SU-DHL-6 (cell line): ENCODE data around the gene KISS1R.

Source experiments
- EZH2phosphoT487 ChIP-seq: fragments of 200-600 bp; sonication (generic), shearing (Covaris generic); conservative IDR thresholded peaks from 2 replicates; pipeline ENCODE4 v1.6.1; 2018; ENCODE audit warnings: mild to moderate bottlenecking, antibody characterized with exemption, low read length, moderate library complexity, mixed read lengths
- TF ChIP-seq, protein P1 (sequence below): fragments of 200-600 bp; sonication (generic); IDR thresholded peaks from one replicate; pipeline ENCODE4 v1.5.1; 2017; ENCODE audit warnings: antibody characterized with exemption, mild to moderate bottlenecking, low read length, moderate library complexity; ENCODE audit not compliant: insufficient read depth, poor library complexity, severe bottlenecking

DNA sequence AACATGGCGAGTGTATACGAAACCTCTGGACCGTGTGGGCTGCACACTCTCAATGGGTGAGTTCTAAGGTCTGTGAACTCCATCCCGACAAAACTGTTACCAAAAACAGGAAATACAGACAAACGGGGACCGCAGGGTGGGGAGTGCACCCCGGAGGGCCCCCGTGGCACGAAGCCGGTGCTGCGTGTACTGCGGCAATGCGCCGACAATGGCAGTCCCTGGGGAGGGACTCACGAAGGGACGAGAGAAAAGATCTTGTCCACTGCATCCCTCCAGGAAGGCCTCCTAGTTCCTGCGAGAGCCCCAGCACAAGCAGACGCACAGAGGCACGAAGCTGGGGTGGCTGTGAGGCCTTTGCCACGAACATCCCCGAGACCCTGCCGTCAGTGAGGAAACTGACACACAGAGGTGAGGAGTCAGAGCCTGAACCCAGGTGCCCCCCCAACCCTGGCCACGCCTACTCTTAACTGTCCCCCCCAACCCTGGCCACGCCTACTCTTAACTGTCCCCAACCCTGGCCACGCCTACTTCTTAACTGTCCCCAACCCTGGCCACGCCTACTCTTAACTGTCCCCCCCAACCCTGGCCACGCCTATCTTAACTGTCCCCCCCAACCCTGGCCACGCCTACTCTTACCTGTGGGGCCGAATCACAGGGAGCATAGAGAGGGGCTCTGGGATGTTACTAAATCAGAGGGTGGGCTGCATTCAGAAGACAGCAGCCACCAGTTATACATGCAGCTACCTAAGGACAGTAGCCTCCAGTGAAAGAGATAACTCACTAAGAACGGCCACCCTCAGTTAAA is 28.4 kb upstream of the KISS1R start:
- TF ChIP-seq, protein P1, sequence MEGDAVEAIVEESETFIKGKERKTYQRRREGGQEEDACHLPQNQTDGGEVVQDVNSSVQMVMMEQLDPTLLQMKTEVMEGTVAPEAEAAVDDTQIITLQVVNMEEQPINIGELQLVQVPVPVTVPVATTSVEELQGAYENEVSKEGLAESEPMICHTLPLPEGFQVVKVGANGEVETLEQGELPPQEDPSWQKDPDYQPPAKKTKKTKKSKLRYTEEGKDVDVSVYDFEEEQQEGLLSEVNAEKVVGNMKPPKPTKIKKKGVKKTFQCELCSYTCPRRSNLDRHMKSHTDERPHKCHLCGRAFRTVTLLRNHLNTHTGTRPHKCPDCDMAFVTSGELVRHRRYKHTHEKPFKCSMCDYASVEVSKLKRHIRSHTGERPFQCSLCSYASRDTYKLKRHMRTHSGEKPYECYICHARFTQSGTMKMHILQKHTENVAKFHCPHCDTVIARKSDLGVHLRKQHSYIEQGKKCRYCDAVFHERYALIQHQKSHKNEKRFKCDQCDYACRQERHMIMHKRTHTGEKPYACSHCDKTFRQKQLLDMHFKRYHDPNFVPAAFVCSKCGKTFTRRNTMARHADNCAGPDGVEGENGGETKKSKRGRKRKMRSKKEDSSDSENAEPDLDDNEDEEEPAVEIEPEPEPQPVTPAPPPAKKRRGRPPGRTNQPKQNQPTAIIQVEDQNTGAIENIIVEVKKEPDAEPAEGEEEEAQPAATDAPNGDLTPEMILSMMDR: no peak
- TF ChIP-seq EZH2phosphoT487: no peak
